CD14-positive monocyte (primary cell): ENCODE data around the gene SYS1. TPM values are rescaled to one million over a fixed set of nuclear protein-coding genes. Genes with fewer than 3 reads are reported as not detected.

Experiments used
- DNase-seq, 3 donors: peaks; one replicate each; pipeline ENCODE4 v3.0.0-alpha.2; 2011 to 2022
- H2AFZ ChIP-seq: 2 replicates; pipeline ENCODE4 v1.6.0; 2012; ENCODE audit warnings: mild to moderate bottlenecking, low read depth, low read length, inconsistent platforms; ENCODE audit not compliant: insufficient read depth, poor library complexity, severe bottlenecking
- H3K27ac ChIP-seq, 2 donors: 1 replicate in 1 of 2; 2 replicates in 1 of 2; pipeline ENCODE4 v1.5.1; 2012 to 2013; ENCODE audit warnings: low read length in 2 of 2, control low read depth in 1 of 2, inconsistent platforms in 1 of 2, low read depth in 1 of 2, mild to moderate bottlenecking in 1 of 2
- H3K27me3 ChIP-seq, 2 donors: one replicate each; pipeline versions ENCODE4 v1.6.0 to v1.6.1; 2011 to 2013; ENCODE audit warnings: low read length in 2 of 2; ENCODE audit not compliant: control insufficient read depth in 2 of 2, insufficient read depth in 2 of 2
- H3K36me3 ChIP-seq, 2 donors: replicated peaks in 1 of 2; 1 replicate in 1 of 2; 2 replicates in 1 of 2; pipeline versions ENCODE4 v1.5.1 to v1.6.1; 2012 to 2013; ENCODE audit warnings: low read length in 2 of 2, control low read depth in 1 of 2, inconsistent platforms in 1 of 2, mild to moderate bottlenecking in 1 of 2; ENCODE audit not compliant: insufficient read depth in 2 of 2, control insufficient read depth in 1 of 2
- H3K4me1 ChIP-seq, 2 donors: 1 replicate in 1 of 2; 2 replicates in 1 of 2; pipeline versions ENCODE4 v1.5.1 to v1.6.1; 2012 to 2013; ENCODE audit warnings: low read length in 2 of 2, control low read depth in 1 of 2, inconsistent platforms in 1 of 2, mild to moderate bottlenecking in 1 of 2, moderate library complexity in 1 of 2; ENCODE audit not compliant: insufficient read depth in 2 of 2, control insufficient read depth in 1 of 2
- H3K4me2 ChIP-seq: replicated peaks from 2 replicates; pipeline ENCODE3; 2012; ENCODE audit warnings: low read length, moderate library complexity, mild to moderate bottlenecking; ENCODE audit not compliant: poor library complexity, severe bottlenecking; ENCODE audit errors: extremely low read depth
- H3K4me3 ChIP-seq, 3 experiments: fragments of 200-600 bp in 1 of 3; sonication (generic) in 1 of 3; replicated peaks in 1 of 3; 1 replicate in 2 of 3; 2 replicates in 1 of 3; pipeline ENCODE4 v1.5.1; 2011 to 2013; ENCODE audit warnings: low read length in 3 of 3, mild to moderate bottlenecking in 3 of 3, control low read depth in 2 of 3, low read depth in 2 of 3, inconsistent platforms in 1 of 3, moderate library complexity in 1 of 3
- H3K79me2 ChIP-seq: 2 replicates; pipeline ENCODE4 v1.6.0; 2012; ENCODE audit warnings: mild to moderate bottlenecking, control low read depth, inconsistent platforms, low read length, moderate library complexity; ENCODE audit not compliant: insufficient read depth
- H3K9ac ChIP-seq: 2 replicates; pipeline ENCODE4 v1.6.0; 2017; ENCODE audit warnings: low read length, mild to moderate bottlenecking; ENCODE audit not compliant: insufficient read depth, poor library complexity, severe bottlenecking
- H3K9me3 ChIP-seq, 2 donors: replicated peaks in 1 of 2; 1 replicate in 1 of 2; 2 replicates in 1 of 2; pipeline versions ENCODE4 v1.5.1 to v1.6.1; 2012 to 2013; ENCODE audit warnings: low read length in 2 of 2, control low read depth in 1 of 2; ENCODE audit not compliant: control insufficient read depth in 1 of 2, insufficient read depth in 1 of 2
- H4K20me1 ChIP-seq: 2 replicates; pipeline ENCODE4 v1.6.0; 2012; ENCODE audit warnings: mild to moderate bottlenecking, low read length, control low read depth, moderate library complexity; ENCODE audit not compliant: insufficient read depth
- H3K27ac Mint-ChIP-seq, 7 donors: one replicate each; pipeline ENCODE4 v1.8.0; 2020; ENCODE audit warnings: mild to moderate bottlenecking in 7 of 7, mixed read lengths in 7 of 7, moderate library complexity in 6 of 7, inconsistent platforms in 2 of 7
- H3K27me3 Mint-ChIP-seq, 3 donors: one replicate each; pipeline ENCODE4 v1.8.0; 2021 to 2022; ENCODE audit warnings: low read depth in 3 of 3, mild to moderate bottlenecking in 3 of 3, mixed read lengths in 3 of 3, moderate library complexity in 3 of 3, inconsistent platforms in 1 of 3
- H3K36me3 Mint-ChIP-seq, 2 donors: one replicate each; pipeline ENCODE4 v1.8.0; 2020; ENCODE audit warnings: mixed read lengths in 2 of 2, inconsistent platforms in 1 of 2, mild to moderate bottlenecking in 1 of 2
- H3K4me1 Mint-ChIP-seq: one replicate; pipeline ENCODE4 v1.8.0; 2020; ENCODE audit warnings: mild to moderate bottlenecking, mixed read lengths
- H3K4me3 Mint-ChIP-seq, 2 donors: one replicate each; pipeline ENCODE4 v1.8.0; 2020; ENCODE audit warnings: mild to moderate bottlenecking in 2 of 2, mixed read lengths in 2 of 2, moderate library complexity in 1 of 2
- H3K9me3 Mint-ChIP-seq, 7 donors: one replicate each; pipeline ENCODE4 v1.8.0; 2020 to 2022; ENCODE audit warnings: mixed read lengths in 7 of 7, mild to moderate bottlenecking in 6 of 7, moderate library complexity in 6 of 7, inconsistent platforms in 2 of 7
- CTCF ChIP-seq: fragments of 200-600 bp; IDR thresholded peaks from one replicate; pipeline ENCODE4 v1.8.0; 2022; ENCODE audit warnings: antibody characterized with exemption, mild to moderate bottlenecking
- WGBS: methylation state at CpG from one replicate; pipeline ENCODE4 v1.1.5; 2013; ENCODE audit warnings: missing lambda C conversion rate; ENCODE audit not compliant: insufficient coverage; 5-methylcytosine and 5-hydroxymethylcytosine counted together
- intact Hi-C, 2 donors: fragments of 100-400 bp; cut with micrococcal nuclease; formaldehyde crosslinking; loops; one replicate each; pipeline versions ENCODE4 v1.15.0 to v1.15.1; 2023
- polyA plus RNA-seq, 3 donors: library from polyadenylated mRNA; depleted of rRNA in 1 of 3; unstranded in 2 of 3; stranded (reverse) in 1 of 3; fragments of 300-500 nt in 2 of 3; fragments of >200 nt in 1 of 3; fragmentation: Illumina TruSeq in 2 of 3; gene quantifications; 1 replicate in 2 of 3; 2 replicates in 1 of 3; pipeline ENCODE4 v1.2.3, GENCODE V29; 2012 to 2021

SYS1 gene
- polyA plus RNA-seq, 3 donors: 16.8 to 23.1 (median 22.1) TPM

GRCh38 chr20:45317826-45318225 lies 45.1 kb upstream of the SYS1 start:
- no peak for TF ChIP-seq CTCF
- intact Hi-C loops: loop anchor here (2.0 to 5.0 kb wide), 3 partner anchors 119 to 453 kb away; no protein-coding TSS in a partner anchor
- Histone ChIP-seq H3K4me1 (peaks cover 20 to 21% of the 10 kb centered on the region in 2 donors), H4K20me1 (no peaks in the 10 kb centered on the region), H3K4me3 (no peak overlapping the region), H3K79me2 (no peaks in the 10 kb centered on the region), H3K27ac (no peak overlapping the region), H3K9me3 (no peaks in the 10 kb centered on the region), H3K36me3 (no peaks in the 10 kb centered on the region), H3K9ac (no peak overlapping the region), H2AFZ (no peak overlapping the region), H3K4me2 (no peak overlapping the region), H3K27me3 (peaks cover 2 to 26% of the 10 kb centered on the region in 2 donors)
- Mint-ChIP-seq H3K36me3 (no peaks in the 10 kb centered on the region), H3K9me3 (peaks cover 0 to 4% (median 2%) of the 10 kb centered on the region in 7 donors), H3K4me1 (peaks cover 24% of the 10 kb centered on the region), H3K27ac (no peak overlapping the region), H3K4me3 (peak overlapping the region in 1 of 2 donors; percentile 44), H3K27me3 (peaks cover 33 to 42% (median 39%) of the 10 kb centered on the region in 3 donors)
- DNase-seq: no peak
- 90% methylated on average over 2 of the region's 3 CpGs for WGBS

GRCh38 chr20:45318386-45318939 lies 44.5 kb upstream of the SYS1 start:
- DNase-seq: no peak
- H4K20me1 ChIP-seq: no peaks in the 10 kb centered on the region
- no peak overlapping the region for H3K9ac ChIP-seq
- H3K9me3 ChIP-seq: no peaks in the 10 kb centered on the region
- WGBS: 98% methylated on average over 5 of the region's 7 CpGs
- no peaks in the 10 kb centered on the region for H3K36me3 ChIP-seq
- no peak for TF ChIP-seq CTCF
- no peak overlapping the region for H2AFZ ChIP-seq
- intact Hi-C loops: loop anchor here (2.0 to 5.0 kb wide), 3 partner anchors 118 to 452 kb away; no protein-coding TSS in a partner anchor
- H3K4me3 ChIP-seq: no peak overlapping the region
- no peak overlapping the region for H3K27ac Mint-ChIP-seq
- no peak overlapping the region for H3K27ac ChIP-seq
- H3K4me3 Mint-ChIP-seq: no peak overlapping the region
- H3K4me1 ChIP-seq: peaks cover 20 to 21% of the 10 kb centered on the region in 2 donors
- H3K4me2 ChIP-seq: no peak overlapping the region
- peaks cover 33 to 42% (median 39%) of the 10 kb centered on the region in 3 donors for H3K27me3 Mint-ChIP-seq
- no peaks in the 10 kb centered on the region for H3K36me3 Mint-ChIP-seq
- H3K79me2 ChIP-seq: no peaks in the 10 kb centered on the region
- H3K27me3 ChIP-seq: peaks cover 2 to 26% of the 10 kb centered on the region in 2 donors
- H3K4me1 Mint-ChIP-seq: peaks cover 28% of the 10 kb centered on the region
- H3K9me3 Mint-ChIP-seq: peaks cover 0 to 6% (median 2%) of the 10 kb centered on the region in 7 donors
